ENCODE results near the gene SPTBN1.
A peak's percentile ranks its signal among the peaks of the same experiment; 100 is the strongest.

SPTBN1 gene

GRCh38 chr2:54608224-54608623, 152.1 kb downstream of the SPTBN1 start:
- Histone ChIP-seq H3K4me1 (ENCODE audit: control insufficient read depth, insufficient read depth, low read length, unreplicated experiment) (peaks cover 41% of the 10 kb centered on the region), H2AFZ (ENCODE audit: low read length, unreplicated experiment) (no peak overlapping the region), H3K27ac (ENCODE audit: low read depth, low read length) (no peak overlapping the region), H3K36me3 (ENCODE audit: insufficient read depth, low read length) (peaks cover 2% of the 10 kb centered on the region; the same call in 1 of the 2 replicates), H3K27me3 (ENCODE audit: insufficient read depth, low read length) (no peaks in the 10 kb centered on the region), H3K4me3 (ENCODE audit: low read depth, low read length) (no peak overlapping the region), H3K79me2 (ENCODE audit: control insufficient read depth, insufficient read depth, low read length, unreplicated experiment) (peaks cover 85% of the 10 kb centered on the region)

GRCh38 chr2:54609241-54609640, 153.1 kb downstream of the SPTBN1 start:
- peaks cover 45% of the 10 kb centered on the region for H3K4me1 ChIP-seq (ENCODE audit: control insufficient read depth, insufficient read depth, low read length, unreplicated experiment)

GRCh38 chr2:54609647-54610046, 153.5 kb downstream of the SPTBN1 start:
- H3K4me1 ChIP-seq (ENCODE audit: control insufficient read depth, insufficient read depth, low read length, unreplicated experiment), result peaks cover 47% of the 10 kb centered on the region
- no peak overlapping the region for H3K4me3 ChIP-seq (ENCODE audit: low read depth, low read length)
- H2AFZ ChIP-seq (ENCODE audit: low read length, unreplicated experiment), result no peak overlapping the region
- peaks cover 71% of the 10 kb centered on the region for H3K79me2 ChIP-seq (ENCODE audit: control insufficient read depth, insufficient read depth, low read length, unreplicated experiment)
- H3K27ac ChIP-seq (ENCODE audit: low read depth, low read length), result no peak overlapping the region
- H3K36me3 ChIP-seq (ENCODE audit: insufficient read depth, low read length), result peaks cover 2% of the 10 kb centered on the region; the same call in 1 of the 2 replicates
- H3K27me3 ChIP-seq (ENCODE audit: insufficient read depth, low read length), result no peaks in the 10 kb centered on the region

More at GRCh38 chr2:54609241-54609640, 153.1 kb downstream of the SPTBN1 start:
- Histone ChIP-seq H3K27me3 (ENCODE audit: insufficient read depth, low read length) (no peaks in the 10 kb centered on the region), H3K36me3 (ENCODE audit: insufficient read depth, low read length) (peaks cover 2% of the 10 kb centered on the region; the same call in 1 of the 2 replicates), H2AFZ (ENCODE audit: low read length, unreplicated experiment) (no peak overlapping the region), H3K27ac (ENCODE audit: low read depth, low read length) (no peak overlapping the region), H3K4me3 (ENCODE audit: low read depth, low read length) (no peak overlapping the region), H3K79me2 (ENCODE audit: control insufficient read depth, insufficient read depth, low read length, unreplicated experiment) (peaks cover 75% of the 10 kb centered on the region)

GRCh38 chr2:54610700-54611099, 154.6 kb downstream of the SPTBN1 start:
- H3K36me3 ChIP-seq (ENCODE audit: insufficient read depth, low read length), result peaks cover 1% of the 10 kb centered on the region; the same call in 1 of the 2 replicates

GRCh38 chr2:54611830-54612545, 155.9 kb downstream of the SPTBN1 start:
- Histone ChIP-seq H3K27me3 (ENCODE audit: insufficient read depth, low read length) (no peaks in the 10 kb centered on the region), H3K27ac (ENCODE audit: low read depth, low read length) (no peak overlapping the region), H3K4me1 (ENCODE audit: control insufficient read depth, insufficient read depth, low read length, unreplicated experiment) (peaks cover 33% of the 10 kb centered on the region), H2AFZ (ENCODE audit: low read length, unreplicated experiment) (no peak overlapping the region), H3K4me3 (ENCODE audit: low read depth, low read length) (no peak overlapping the region), H3K79me2 (ENCODE audit: control insufficient read depth, insufficient read depth, low read length, unreplicated experiment) (peaks cover 61% of the 10 kb centered on the region), H3K36me3 (ENCODE audit: insufficient read depth, low read length) (peaks cover 9% of the 10 kb centered on the region)

More at GRCh38 chr2:54610700-54611099, 154.6 kb downstream of the SPTBN1 start:
- Histone ChIP-seq H2AFZ (ENCODE audit: low read length, unreplicated experiment) (no peak overlapping the region), H3K79me2 (ENCODE audit: control insufficient read depth, insufficient read depth, low read length, unreplicated experiment) (peaks cover 69% of the 10 kb centered on the region), H3K4me1 (ENCODE audit: control insufficient read depth, insufficient read depth, low read length, unreplicated experiment) (peaks cover 39% of the 10 kb centered on the region), H3K27me3 (ENCODE audit: insufficient read depth, low read length) (no peaks in the 10 kb centered on the region), H3K27ac (ENCODE audit: low read depth, low read length) (no peak overlapping the region), H3K4me3 (ENCODE audit: low read depth, low read length) (no peak overlapping the region)

- H3K27ac ChIP-seq (ENCODE audit: low read depth, low read length), result peak overlapping the region; percentile 89
- H3K4me1 ChIP-seq (ENCODE audit: control insufficient read depth, insufficient read depth, low read length, unreplicated experiment), result peaks cover 38% of the 10 kb centered on the region
- H3K27me3 ChIP-seq (ENCODE audit: insufficient read depth, low read length), result no peaks in the 10 kb centered on the region
- H3K79me2 ChIP-seq (ENCODE audit: control insufficient read depth, insufficient read depth, low read length, unreplicated experiment), result peaks cover 61% of the 10 kb centered on the region
- peaks cover 23% of the 10 kb centered on the region for H3K36me3 ChIP-seq (ENCODE audit: insufficient read depth, low read length)
- H3K4me3 ChIP-seq (ENCODE audit: low read depth, low read length), result peak overlapping the region; percentile 19; the same call in 1 of the 2 replicates
- H2AFZ ChIP-seq (ENCODE audit: low read length, unreplicated experiment), result no peak overlapping the region
These were observed 157.3 kb downstream of the SPTBN1 start for GRCh38 chr2:54613386-54613785.

- no peaks in the 10 kb centered on the region for H3K27me3 ChIP-seq (ENCODE audit: insufficient read depth, low read length)
- H3K36me3 ChIP-seq (ENCODE audit: insufficient read depth, low read length), result peaks cover 23% of the 10 kb centered on the region
- no peak overlapping the region for H2AFZ ChIP-seq (ENCODE audit: low read length, unreplicated experiment)
- H3K79me2 ChIP-seq (ENCODE audit: control insufficient read depth, insufficient read depth, low read length, unreplicated experiment), result peaks cover 57% of the 10 kb centered on the region
- peak overlapping the region; percentile 19; the same call in 1 of the 2 replicates for H3K4me3 ChIP-seq (ENCODE audit: low read depth, low read length)
- peak overlapping the region; percentile 89 for H3K27ac ChIP-seq (ENCODE audit: low read depth, low read length)
- peaks cover 43% of the 10 kb centered on the region for H3K4me1 ChIP-seq (ENCODE audit: control insufficient read depth, insufficient read depth, low read length, unreplicated experiment)
These were observed 157.7 kb downstream of the SPTBN1 start for GRCh38 chr2:54613794-54614257.

GRCh38 chr2:54614819-54615218, 158.7 kb downstream of the SPTBN1 start:
- peaks cover 44% of the 10 kb centered on the region for H3K4me1 ChIP-seq (ENCODE audit: control insufficient read depth, insufficient read depth, low read length, unreplicated experiment)
- H3K79me2 ChIP-seq (ENCODE audit: control insufficient read depth, insufficient read depth, low read length, unreplicated experiment), result peaks cover 47% of the 10 kb centered on the region
- H3K27me3 ChIP-seq (ENCODE audit: insufficient read depth, low read length), result no peaks in the 10 kb centered on the region
- no peak overlapping the region for H3K4me3 ChIP-seq (ENCODE audit: low read depth, low read length)
- peaks cover 23% of the 10 kb centered on the region for H3K36me3 ChIP-seq (ENCODE audit: insufficient read depth, low read length)
- no peak overlapping the region for H2AFZ ChIP-seq (ENCODE audit: low read length, unreplicated experiment)
- no peak overlapping the region for H3K27ac ChIP-seq (ENCODE audit: low read depth, low read length)

- Histone ChIP-seq H3K4me3 (ENCODE audit: low read depth, low read length) (no peak overlapping the region), H3K79me2 (ENCODE audit: control insufficient read depth, insufficient read depth, low read length, unreplicated experiment) (peaks cover 41% of the 10 kb centered on the region), H3K27me3 (ENCODE audit: insufficient read depth, low read length) (no peaks in the 10 kb centered on the region), H2AFZ (ENCODE audit: low read length, unreplicated experiment) (no peak overlapping the region), H3K27ac (ENCODE audit: low read depth, low read length) (no peak overlapping the region), H3K36me3 (ENCODE audit: insufficient read depth, low read length) (peaks cover 33% of the 10 kb centered on the region), H3K4me1 (ENCODE audit: control insufficient read depth, insufficient read depth, low read length, unreplicated experiment) (peaks cover 44% of the 10 kb centered on the region)
These were observed 159.9 kb downstream of the SPTBN1 start for GRCh38 chr2:54615832-54616534.

GRCh38 chr2:54617409-54617808, 161.3 kb downstream of the SPTBN1 start:
- H2AFZ ChIP-seq (ENCODE audit: low read length, unreplicated experiment), result no peak overlapping the region
- H3K36me3 ChIP-seq (ENCODE audit: insufficient read depth, low read length), result peaks cover 46% of the 10 kb centered on the region
- H3K79me2 ChIP-seq (ENCODE audit: control insufficient read depth, insufficient read depth, low read length, unreplicated experiment), result peaks cover 32% of the 10 kb centered on the region
- H3K4me1 ChIP-seq (ENCODE audit: control insufficient read depth, insufficient read depth, low read length, unreplicated experiment), result peaks cover 40% of the 10 kb centered on the region
- no peak overlapping the region for H3K27ac ChIP-seq (ENCODE audit: low read depth, low read length)
- H3K27me3 ChIP-seq (ENCODE audit: insufficient read depth, low read length), result no peaks in the 10 kb centered on the region
- H3K4me3 ChIP-seq (ENCODE audit: low read depth, low read length), result no peak overlapping the region

All from ACC112 (cell line).